ENCODE measurements around the gene SPATA2. TPM values are rescaled to one million over a fixed set of nuclear protein-coding genes. Genes with fewer than 3 reads are reported as not detected.

The SPATA2 gene
- total RNA-seq, 1 donor from 2014 or later = 9.7 TPM

- Mint-ChIP-seq H3K9me3 (ENCODE audit: unreplicated experiment) (peaks cover 4% of the 10 kb centered on the region), H3K27ac (ENCODE audit: unreplicated experiment) (peak overlapping the region; percentile 68), H3K4me3 (ENCODE audit: unreplicated experiment) (no peak overlapping the region), H3K36me3 (ENCODE audit: unreplicated experiment) (no peaks in the 10 kb centered on the region), H3K27me3 (ENCODE audit: unreplicated experiment) (peaks cover 3% of the 10 kb centered on the region), H3K4me1 (ENCODE audit: low read depth, unreplicated experiment) (peaks cover 14% of the 10 kb centered on the region)
- no peak for TF ChIP-seq CTCF (IDR thresholded peaks at IDR 0.05; ENCODE audit: partially characterized antibody, unreplicated experiment)
- no peak for DNase-seq
Measured at GRCh38 chr20:49887251-49888211, 27.8 kb downstream of the SPATA2 start.

DNA sequence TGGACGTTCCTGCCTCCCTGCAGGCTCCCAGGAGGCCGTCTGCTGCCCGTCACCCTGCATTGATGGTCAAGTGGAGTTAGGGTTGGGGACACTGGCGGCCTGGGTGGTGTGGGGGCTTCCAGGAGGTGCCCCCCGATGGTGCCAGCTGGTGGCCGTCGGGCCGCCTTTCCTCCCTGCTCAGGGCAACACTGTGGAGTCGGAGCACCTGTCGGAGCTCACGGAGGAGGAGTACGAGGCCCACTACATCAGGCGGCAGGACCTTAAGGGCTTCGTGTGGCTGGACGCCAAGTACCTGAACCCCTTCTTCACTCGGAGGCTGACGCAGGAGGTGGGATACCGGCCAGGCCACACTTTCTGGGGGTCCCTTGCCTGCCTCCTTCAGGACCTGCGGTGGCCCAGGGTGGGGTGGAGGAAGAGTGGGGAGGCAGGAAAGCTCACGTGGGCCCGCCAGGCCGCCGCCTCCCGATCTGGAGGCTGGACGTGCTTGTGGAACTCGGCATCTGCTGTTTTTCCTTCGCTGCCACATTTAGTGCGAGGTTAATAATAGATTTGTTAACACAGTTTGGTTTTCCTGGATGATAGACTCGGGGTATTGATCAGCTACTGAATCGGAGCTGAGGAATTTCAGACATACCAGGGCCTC is 28.6 kb downstream of the SPATA2 start:
- Mint-ChIP-seq H3K4me3 (ENCODE audit: unreplicated experiment) (no peak overlapping the region), H3K4me1 (ENCODE audit: low read depth, unreplicated experiment) (peaks cover 17% of the 10 kb centered on the region), H3K27ac (ENCODE audit: unreplicated experiment) (no peak overlapping the region), H3K27me3 (ENCODE audit: unreplicated experiment) (peaks cover 3% of the 10 kb centered on the region), H3K9me3 (ENCODE audit: unreplicated experiment) (peaks cover 4% of the 10 kb centered on the region), H3K36me3 (ENCODE audit: unreplicated experiment) (no peaks in the 10 kb centered on the region)
- no peak for TF ChIP-seq CTCF (IDR thresholded peaks at IDR 0.05; ENCODE audit: partially characterized antibody, unreplicated experiment)
- DNase-seq = no peak

- peaks cover 17% of the 10 kb centered on the region for H3K4me1 Mint-ChIP-seq (ENCODE audit: low read depth, unreplicated experiment)
- no peak for DNase-seq
- peaks cover 3% of the 10 kb centered on the region for H3K27me3 Mint-ChIP-seq (ENCODE audit: unreplicated experiment)
- H3K9me3 Mint-ChIP-seq (ENCODE audit: unreplicated experiment) = peaks cover 4% of the 10 kb centered on the region
- H3K27ac Mint-ChIP-seq (ENCODE audit: unreplicated experiment) = no peak overlapping the region
- H3K36me3 Mint-ChIP-seq (ENCODE audit: unreplicated experiment) = no peaks in the 10 kb centered on the region
- H3K4me3 Mint-ChIP-seq (ENCODE audit: unreplicated experiment) = no peak overlapping the region
- no peak for TF ChIP-seq CTCF (IDR thresholded peaks at IDR 0.05; ENCODE audit: partially characterized antibody, unreplicated experiment)
Measured at GRCh38 chr20:49885558-49886332, 29.6 kb downstream of the SPATA2 start.

- Mint-ChIP-seq H3K4me1 (ENCODE audit: low read depth, unreplicated experiment) (peaks cover 12% of the 10 kb centered on the region), H3K36me3 (ENCODE audit: unreplicated experiment) (no peaks in the 10 kb centered on the region), H3K9me3 (ENCODE audit: unreplicated experiment) (peaks cover under 1% of the 10 kb centered on the region), H3K4me3 (ENCODE audit: unreplicated experiment) (no peak overlapping the region), H3K27me3 (ENCODE audit: unreplicated experiment) (peaks cover 1% of the 10 kb centered on the region), H3K27ac (ENCODE audit: unreplicated experiment) (no peak overlapping the region)
- TF ChIP-seq CTCF (IDR thresholded peaks at IDR 0.05; ENCODE audit: partially characterized antibody, unreplicated experiment) = no peak
- DNase-seq = no peak
Measured at GRCh38 chr20:49883246-49883802, 32.0 kb downstream of the SPATA2 start.
